RKO (cell line): ENCODE data around the gene RNF208.

Experiments
- DNase-seq: peaks from one replicate; pipeline ENCODE4 v3.0.0-alpha.2; 2016; ENCODE audit warnings: low spot score

RNF208 gene

GRCh38 chr9:137237759-137238726 lies 16.0 kb upstream of the RNF208 start:
- DNase-seq: no peak

- DNase-seq: no peak
Measured at GRCh38 chr9:137236936-137237421, 14.9 kb upstream of the RNF208 start.

DNA sequence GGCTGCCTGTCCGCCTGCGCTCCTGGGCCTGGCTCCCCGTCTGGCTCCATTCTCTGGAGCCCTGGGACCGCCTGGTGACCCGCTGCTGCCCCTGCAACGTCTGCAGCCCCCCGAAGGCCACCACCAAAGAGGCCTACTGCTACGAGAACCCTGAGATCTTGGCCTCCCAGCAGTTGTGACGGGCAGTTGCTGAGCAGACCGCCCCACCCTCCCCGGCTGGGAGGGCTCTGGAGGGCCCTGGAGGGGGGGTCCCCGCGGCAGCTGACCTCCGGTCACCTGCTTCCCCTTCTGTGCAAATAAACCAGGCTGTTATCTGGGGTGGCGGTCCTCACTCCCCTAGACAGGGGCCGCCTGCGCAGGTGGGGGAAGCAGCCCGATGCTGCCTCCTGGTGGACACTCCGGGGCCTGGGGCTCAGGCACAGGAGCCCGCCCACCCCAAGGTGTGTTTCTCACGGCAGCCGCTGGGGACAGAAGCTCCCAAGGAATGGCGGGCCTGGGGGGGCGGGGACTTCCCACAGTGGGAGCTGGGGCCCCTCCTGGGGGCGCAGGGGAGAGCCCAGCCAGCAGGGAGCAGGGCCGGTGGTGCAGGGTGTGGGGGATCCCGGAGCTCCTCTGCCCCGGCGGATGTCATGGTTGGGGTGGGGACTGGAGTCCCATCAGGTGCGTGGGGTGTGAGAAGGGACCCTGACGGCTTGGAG lies 14.3 kb upstream of the RNF208 start:
- DNase-seq: peak; percentile 90

GRCh38 chr9:137235424-137236237 lies 13.6 kb upstream of the RNF208 start:
- DNase-seq: no peak

GRCh38 chr9:137234758-137235423 lies 12.9 kb upstream of the RNF208 start:
- DNase-seq: no peak

DNA sequence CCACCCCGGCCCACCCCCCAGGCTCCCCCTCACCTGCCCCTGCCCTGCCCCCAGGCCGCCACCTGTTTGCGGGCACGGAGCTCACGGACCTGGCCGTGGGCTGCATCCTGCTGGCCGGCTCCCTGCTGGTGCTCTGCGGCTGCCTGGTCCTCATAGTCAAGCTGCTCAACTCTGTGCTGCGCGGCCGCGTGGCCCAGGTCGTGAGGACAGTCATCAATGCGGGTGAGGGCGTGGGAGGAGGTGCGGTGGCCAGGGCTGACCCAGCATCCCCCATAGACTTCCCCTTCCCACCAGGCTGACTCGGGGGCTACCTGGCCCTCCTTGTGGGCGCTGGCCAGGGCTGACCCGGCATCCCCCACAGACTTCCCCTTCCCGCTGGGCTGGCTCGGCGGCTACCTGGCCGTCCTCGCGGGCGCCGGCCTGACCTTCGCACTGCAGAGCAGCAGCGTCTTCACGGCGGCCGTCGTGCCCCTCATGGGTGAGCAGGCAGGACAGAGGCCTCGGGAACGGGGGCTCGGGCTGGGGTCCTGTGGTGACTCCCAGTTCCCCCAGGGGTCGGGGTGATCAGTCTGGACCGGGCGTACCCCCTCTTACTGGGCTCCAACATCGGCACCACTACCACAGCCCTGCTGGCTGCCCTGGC lies 12.1 kb upstream of the RNF208 start:
- no peak for DNase-seq

GRCh38 chr9:137233143-137233980 lies 11.3 kb upstream of the RNF208 start:
- no peak for DNase-seq

- no peak for DNase-seq
Measured at GRCh38 chr9:137232510-137232909, 10.5 kb upstream of the RNF208 start.

GRCh38 chr9:137232101-137232500 lies 10.1 kb upstream of the RNF208 start:
- DNase-seq: no peak

DNA sequence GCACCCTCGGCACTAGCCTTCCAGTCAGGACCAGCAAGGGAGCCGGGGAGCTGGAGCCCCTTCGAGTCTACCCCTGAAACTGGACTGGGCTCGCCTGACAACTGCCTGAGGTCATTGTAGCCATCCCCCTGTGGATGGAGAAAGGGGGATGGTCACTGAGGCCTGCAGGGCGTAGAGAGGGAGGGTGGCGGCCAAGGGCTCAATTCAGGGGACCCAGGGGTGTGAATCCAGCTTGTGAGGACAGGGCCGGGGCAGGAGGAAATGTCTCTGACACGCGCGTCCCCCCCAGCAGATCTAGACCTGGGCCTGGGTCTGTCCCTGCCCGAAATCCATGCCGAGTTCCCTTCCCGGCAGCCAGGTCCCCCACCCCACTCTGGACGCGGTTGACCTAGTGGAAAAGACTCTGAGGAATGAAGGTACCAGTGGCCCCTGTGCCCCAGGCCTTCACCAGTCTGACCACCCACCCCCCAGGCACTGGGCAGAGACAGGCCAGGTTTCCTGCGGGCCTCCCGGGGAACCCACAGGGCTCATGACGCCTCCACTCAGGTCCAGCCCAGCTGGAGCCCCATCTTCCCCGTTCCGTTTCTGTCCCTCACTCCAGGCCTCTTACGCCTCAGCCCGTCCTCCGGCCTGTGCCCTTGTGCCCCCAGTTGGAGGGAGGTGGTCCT lies 9.5 kb upstream of the RNF208 start:
- DNase-seq: no peak

DNA sequence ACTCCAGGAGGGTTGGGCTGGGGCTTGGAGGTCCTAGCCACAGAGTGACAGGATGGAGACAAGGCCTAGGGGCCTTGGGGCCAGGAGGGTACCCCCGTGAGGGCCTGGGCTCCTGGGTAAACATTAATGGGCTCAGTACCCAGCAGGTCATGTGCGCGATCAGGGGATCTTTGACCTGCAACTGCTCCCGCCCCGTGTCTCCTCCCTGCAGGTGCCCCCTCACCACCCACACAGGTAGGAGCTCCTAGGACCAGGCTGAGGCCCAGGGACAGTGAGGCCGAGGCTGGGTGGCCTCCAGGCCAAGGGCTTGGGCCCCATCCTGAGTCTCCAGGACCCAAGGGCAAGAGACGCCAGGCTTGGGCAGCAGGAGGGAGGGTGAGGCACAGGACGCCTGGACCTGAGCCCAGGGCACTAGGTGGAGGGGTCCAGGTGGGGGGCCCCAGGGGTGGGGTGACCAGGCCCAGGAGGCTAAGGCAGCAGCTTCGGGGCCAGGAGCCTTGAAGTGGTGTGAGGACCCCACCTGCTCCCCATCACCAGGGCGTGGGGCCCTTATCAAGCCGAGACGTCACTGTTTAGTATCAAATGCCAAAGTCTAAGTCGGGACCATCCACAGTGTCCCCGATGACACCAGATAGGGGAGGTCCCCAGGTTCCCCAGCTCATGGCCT lies 8.8 kb upstream of the RNF208 start, which contains the start of gene SLC34A3:
Gene SLC34A3, plus strand, starts transcription at position 197 of the 667 bp plus-strand sequence. CDS start 802 bp downstream, outside the sequence.
- no peak for DNase-seq

GRCh38 chr9:137229903-137230704 lies 8.1 kb upstream of the RNF208 start:
- DNase-seq: no peak

DNA sequence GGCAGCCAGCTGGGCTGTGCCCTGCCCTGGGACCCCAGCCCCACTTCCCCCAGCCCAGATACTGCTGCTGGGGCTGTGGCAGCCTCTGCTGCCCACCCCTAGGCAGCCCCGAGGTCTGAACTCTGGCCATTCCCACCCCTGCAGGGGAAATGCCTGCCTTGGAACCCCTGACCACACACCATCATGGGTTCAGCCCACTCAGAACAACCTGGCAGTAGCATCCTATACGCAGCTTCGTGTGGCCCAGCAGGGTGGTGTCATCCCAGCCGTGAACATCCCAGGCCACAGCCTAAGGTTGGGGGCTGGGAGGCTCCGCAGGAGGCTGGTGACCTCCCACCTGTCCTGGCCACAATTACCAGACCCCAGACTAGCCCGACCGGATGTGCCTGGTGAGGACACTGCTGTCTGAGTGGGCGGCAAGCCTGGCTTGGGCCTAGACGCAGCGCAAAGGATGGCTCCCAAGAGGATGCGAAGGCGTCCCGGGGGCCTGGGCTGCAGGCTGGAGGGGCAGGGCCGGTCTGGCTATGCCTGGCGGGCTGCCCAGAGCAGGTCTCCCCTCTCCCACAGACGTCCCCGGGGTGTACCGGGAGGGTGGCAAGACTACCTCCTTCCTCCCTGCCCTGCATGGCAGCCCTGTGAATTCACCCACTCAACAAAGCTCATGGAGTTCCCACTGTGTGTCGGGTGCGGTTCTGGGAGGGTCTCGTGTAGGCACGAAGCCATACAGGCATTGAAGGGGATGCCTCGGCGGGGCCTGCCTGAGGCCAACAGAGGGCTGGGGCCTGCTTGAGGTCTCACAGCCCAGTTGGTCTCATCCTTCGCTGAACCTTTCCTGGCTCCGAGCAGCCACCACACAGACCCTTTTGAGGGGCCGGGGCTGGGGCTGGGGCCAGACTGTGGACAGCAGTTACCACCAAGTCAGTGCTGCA lies 7.2 kb upstream of the RNF208 start:
- DNase-seq: no peak

DNA sequence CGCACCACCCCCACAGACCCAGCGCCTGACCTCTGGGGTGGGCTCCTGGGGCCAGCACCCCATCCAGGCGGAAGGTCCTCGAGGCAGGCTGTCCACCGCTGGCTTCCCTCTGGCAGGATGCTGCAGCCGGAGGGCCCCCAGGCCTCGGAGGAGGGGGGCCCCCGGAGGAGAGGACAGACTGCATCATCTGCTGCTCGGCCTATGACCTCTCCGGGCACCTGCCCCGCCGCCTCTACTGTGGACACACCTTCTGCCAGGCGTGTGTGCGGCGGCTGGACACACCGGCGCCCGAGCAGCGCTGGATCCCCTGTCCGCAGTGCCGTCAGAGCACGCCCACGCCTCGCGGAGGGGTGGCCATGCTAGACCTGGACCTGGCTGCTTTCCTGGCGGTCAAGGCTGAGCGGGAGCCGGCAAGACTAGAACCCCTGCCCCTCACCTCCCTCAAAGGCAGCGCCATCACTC lies 6.5 kb upstream of the RNF208 start:
- no peak for DNase-seq

DNA sequence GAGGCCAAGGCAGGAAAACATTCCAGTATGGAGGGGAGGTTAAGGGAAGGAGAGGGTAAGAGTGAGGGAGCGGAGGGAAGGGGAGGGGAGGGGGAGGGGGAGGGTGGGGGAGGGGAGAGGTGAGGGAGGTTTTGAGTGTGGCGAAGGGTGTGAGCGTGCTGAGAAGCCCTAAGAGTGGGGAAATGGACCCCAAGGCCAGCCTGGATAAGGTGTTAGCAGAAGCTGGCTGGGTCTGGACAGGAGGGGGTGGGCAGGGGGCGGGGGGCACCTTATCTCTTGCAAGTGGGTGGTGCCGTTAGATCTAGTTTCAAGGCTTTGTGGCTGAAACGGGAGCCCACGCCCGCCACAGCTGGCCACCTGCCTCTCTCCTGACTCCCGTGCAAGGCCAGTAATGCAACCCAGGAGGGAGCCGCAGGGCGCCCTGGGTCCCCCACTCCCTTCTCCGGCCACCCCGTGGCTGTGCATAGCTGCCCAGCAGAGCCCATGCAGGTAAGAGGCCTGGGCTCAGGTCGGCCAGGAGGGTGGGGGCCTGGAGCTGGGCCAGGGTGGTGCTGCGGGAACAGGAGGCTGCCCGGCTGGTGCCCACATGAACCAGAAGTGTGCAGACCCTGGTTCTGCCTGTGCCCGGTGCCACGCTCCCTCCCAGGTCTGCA lies 5.9 kb upstream of the RNF208 start:
- no peak for DNase-seq
